OCI-LY1 (cell line): ENCODE results near the gene EOLA1.
"Not testable (repeated sequence)": the region's sequence is repeated elsewhere in the genome, so short reads cannot be mapped to it uniquely, and the experiment has no call there.

Source experiments
- CTCF ChIP-seq: fragments of 200-600 bp; sonication (generic), shearing (Covaris generic); IDR thresholded peaks from 2 replicates; pipeline ENCODE4 v1.5.1; 2017; ENCODE audit warnings: mild to moderate bottlenecking, antibody characterized with exemption, low read length, moderate library complexity, mixed read lengths
- EZH2 ChIP-seq: fragments of 200-600 bp; sonication (generic), shearing (Covaris generic); IDR thresholded peaks from 2 replicates; pipeline ENCODE4 v1.8.0; 2017; ENCODE audit warnings: borderline replicate concordance, mixed run types, mild to moderate bottlenecking, antibody characterized with exemption, low read length, moderate library complexity, mixed read lengths

GRCh38 chrX:149502923-149503322, 37.9 kb upstream of the EOLA1 start:
- TF ChIP-seq CTCF, EZH2: not testable (repeated sequence)
